Measurements from ENCODE around the gene EYS.

The EYS gene

GRCh38 chr6:63912887-63913286 is 1794.1 kb downstream of the EYS start:
- TF ChIP-seq, protein P1, sequence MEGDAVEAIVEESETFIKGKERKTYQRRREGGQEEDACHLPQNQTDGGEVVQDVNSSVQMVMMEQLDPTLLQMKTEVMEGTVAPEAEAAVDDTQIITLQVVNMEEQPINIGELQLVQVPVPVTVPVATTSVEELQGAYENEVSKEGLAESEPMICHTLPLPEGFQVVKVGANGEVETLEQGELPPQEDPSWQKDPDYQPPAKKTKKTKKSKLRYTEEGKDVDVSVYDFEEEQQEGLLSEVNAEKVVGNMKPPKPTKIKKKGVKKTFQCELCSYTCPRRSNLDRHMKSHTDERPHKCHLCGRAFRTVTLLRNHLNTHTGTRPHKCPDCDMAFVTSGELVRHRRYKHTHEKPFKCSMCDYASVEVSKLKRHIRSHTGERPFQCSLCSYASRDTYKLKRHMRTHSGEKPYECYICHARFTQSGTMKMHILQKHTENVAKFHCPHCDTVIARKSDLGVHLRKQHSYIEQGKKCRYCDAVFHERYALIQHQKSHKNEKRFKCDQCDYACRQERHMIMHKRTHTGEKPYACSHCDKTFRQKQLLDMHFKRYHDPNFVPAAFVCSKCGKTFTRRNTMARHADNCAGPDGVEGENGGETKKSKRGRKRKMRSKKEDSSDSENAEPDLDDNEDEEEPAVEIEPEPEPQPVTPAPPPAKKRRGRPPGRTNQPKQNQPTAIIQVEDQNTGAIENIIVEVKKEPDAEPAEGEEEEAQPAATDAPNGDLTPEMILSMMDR (IDR thresholded peaks at IDR 0.05; ENCODE audit: extremely low read depth, insufficient read depth, missing control alignments) = no peak
- in situ Hi-C loops (cut with MboI; ENCODE audit: low pct_unique_long_range_greater_than_20kb, low sequenced_read_pairs, unreplicated experiment) = no loop called here
- no peak for DNase-seq (ENCODE audit: low spot score)

GRCh38 chr6:63910863-63911551 is 1796.0 kb downstream of the EYS start:
- in situ Hi-C loops (cut with MboI; ENCODE audit: low pct_unique_long_range_greater_than_20kb, low sequenced_read_pairs, unreplicated experiment) = no loop called here
- TF ChIP-seq, protein P1 (IDR thresholded peaks at IDR 0.05; ENCODE audit: extremely low read depth, insufficient read depth, missing control alignments) = no peak
- no peak for DNase-seq (ENCODE audit: low spot score)

GRCh38 chr6:63904650-63905248 is 1802.3 kb downstream of the EYS start:
- DNase-seq (ENCODE audit: low spot score) = no peak
- in situ Hi-C loops (cut with MboI; ENCODE audit: low pct_unique_long_range_greater_than_20kb, low sequenced_read_pairs, unreplicated experiment) = no loop called here
- TF ChIP-seq, protein P1 (IDR thresholded peaks at IDR 0.05; ENCODE audit: extremely low read depth, insufficient read depth, missing control alignments) = no peak

DNA sequence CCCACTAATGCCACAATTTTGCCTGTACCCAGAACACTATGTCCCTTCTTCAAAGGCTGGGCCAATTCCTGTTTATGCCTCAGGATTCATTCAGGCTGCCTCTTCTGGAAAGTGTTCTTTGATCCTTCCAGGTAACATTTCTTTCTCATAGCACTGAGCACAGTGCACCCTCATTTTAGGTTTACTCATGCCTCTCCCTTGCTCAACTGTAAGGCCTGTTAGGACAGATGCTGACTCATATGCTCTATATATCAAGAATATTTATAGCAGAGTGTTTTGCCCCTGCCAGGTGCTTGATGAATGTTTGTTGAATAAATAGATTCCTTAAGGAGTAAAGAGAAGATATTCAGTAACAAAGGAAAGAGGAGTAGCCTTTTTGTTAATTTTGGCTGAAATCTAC is 1807.5 kb downstream of the EYS start:
- no peak for DNase-seq (ENCODE audit: low spot score)
- in situ Hi-C loops (cut with MboI; ENCODE audit: low pct_unique_long_range_greater_than_20kb, low sequenced_read_pairs, unreplicated experiment) = no loop called here
- TF ChIP-seq, protein P1 (IDR thresholded peaks at IDR 0.05; ENCODE audit: extremely low read depth, insufficient read depth, missing control alignments) = no peak

DNA sequence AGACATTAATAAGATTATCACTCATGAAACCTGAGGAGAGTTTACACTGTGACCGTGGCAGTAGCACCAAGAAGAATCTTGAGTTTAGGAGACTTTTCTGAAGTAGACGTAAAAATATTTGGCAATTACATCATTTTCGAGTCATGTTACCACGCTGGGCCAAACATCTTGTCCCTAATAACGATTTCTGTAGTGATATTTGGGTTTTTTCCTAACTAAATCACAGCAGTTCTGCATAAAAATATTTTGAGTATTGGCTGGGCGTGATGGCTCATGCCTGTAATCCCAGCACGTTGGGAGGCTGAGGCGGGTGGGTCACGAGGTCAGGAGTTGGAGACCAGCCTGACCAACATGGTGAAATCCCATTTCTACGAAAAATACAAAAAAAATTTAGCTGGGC is 1809.1 kb downstream of the EYS start:
- TF ChIP-seq, protein P1 (IDR thresholded peaks at IDR 0.05; ENCODE audit: extremely low read depth, insufficient read depth, missing control alignments) = no peak
- no peak for DNase-seq (ENCODE audit: low spot score)
- in situ Hi-C loops (cut with MboI; ENCODE audit: low pct_unique_long_range_greater_than_20kb, low sequenced_read_pairs, unreplicated experiment) = no loop called here

- TF ChIP-seq, protein P1 (IDR thresholded peaks at IDR 0.05; ENCODE audit: extremely low read depth, insufficient read depth, missing control alignments) = no peak
- in situ Hi-C loops (cut with MboI; ENCODE audit: low pct_unique_long_range_greater_than_20kb, low sequenced_read_pairs, unreplicated experiment) = no loop called here
- no peak for DNase-seq (ENCODE audit: low spot score)
Measured at GRCh38 chr6:63897459-63897858, 1809.6 kb downstream of the EYS start.
